ENCODE measurements around the gene TAF15. TPM values are rescaled to one million over a fixed set of nuclear protein-coding genes. Genes with fewer than 3 reads are reported as not detected.

The TAF15 gene
- total RNA-seq, 4 donors from 2014 or later: 51.1 to 119 (median 90.1) TPM

DNA sequence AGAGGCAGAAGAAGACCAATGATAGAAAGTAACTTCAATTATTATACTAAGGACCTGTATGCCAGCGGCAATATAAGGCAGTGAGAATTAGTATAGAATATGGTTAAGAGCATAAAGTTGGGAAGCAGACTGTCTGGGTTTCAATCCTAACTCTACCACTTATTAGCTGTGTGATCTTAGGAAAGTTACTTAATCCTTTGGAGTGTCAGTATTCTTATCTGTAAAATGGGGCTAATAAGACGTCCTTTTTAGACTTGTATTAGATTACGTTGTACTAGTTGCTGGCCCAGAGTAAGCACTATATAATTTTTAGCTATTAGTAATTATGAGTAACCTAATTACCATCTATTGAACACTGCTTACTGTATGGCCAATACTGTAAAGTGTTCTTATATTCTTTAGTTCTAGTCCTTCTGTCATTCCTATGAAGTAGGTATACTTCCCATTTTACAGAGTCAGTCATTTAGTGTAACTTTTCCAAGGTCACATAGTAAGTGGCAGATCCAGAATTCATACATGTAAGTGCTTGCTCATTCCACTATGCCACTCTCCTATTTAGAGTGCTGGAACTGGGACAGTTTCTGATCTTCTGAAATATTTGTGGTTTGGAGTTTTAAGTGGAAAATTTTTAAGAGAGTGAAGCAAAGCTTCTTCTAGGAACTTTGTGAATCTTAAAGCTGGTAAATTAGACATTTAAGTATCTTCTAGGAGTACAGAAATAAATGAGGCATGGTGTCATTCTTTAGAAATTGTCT is 36.9 kb downstream of the TAF15 start:
- Histone ChIP-seq H3K4me3 (no peak overlapping the region), H3K4me1 (no peaks in the 10 kb centered on the region), H3K9me3 (no peaks in the 10 kb centered on the region), H3K36me3 (peaks cover 0 to 84% (median 2%) of the 10 kb centered on the region in 3 donors), H3K27ac (no peak overlapping the region), H3K27me3 (no peaks in the 10 kb centered on the region)
- TF ChIP-seq, protein P1, sequence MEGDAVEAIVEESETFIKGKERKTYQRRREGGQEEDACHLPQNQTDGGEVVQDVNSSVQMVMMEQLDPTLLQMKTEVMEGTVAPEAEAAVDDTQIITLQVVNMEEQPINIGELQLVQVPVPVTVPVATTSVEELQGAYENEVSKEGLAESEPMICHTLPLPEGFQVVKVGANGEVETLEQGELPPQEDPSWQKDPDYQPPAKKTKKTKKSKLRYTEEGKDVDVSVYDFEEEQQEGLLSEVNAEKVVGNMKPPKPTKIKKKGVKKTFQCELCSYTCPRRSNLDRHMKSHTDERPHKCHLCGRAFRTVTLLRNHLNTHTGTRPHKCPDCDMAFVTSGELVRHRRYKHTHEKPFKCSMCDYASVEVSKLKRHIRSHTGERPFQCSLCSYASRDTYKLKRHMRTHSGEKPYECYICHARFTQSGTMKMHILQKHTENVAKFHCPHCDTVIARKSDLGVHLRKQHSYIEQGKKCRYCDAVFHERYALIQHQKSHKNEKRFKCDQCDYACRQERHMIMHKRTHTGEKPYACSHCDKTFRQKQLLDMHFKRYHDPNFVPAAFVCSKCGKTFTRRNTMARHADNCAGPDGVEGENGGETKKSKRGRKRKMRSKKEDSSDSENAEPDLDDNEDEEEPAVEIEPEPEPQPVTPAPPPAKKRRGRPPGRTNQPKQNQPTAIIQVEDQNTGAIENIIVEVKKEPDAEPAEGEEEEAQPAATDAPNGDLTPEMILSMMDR (IDR thresholded peaks at IDR 0.05): no peak
- DNase-seq: no peak

DNA sequence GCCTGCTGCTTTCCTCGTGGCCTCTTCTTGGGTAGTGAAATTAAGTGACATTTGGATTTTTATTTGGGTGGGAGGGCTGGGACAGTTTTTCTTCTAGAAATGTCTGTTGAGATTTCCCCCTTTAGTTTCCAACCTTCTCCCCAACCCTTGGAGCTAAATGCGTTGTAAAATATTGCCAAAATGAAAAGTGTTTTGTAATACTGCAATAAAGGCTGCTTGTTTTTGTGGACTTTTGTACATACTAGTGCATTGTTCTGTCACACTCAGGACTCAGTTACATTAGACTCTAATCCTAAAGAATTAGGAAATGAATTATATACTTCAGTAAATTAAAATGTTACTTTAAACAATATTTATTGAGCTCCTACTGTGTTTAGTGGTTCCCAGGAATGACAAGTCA is 37.7 kb downstream of the TAF15 start:
- Histone ChIP-seq H3K27me3 (no peaks in the 10 kb centered on the region), H3K4me1 (no peaks in the 10 kb centered on the region), H3K4me3 (no peak overlapping the region), H3K9me3 (no peaks in the 10 kb centered on the region), H3K36me3 (peaks cover 0 to 78% (median 1%) of the 10 kb centered on the region in 3 donors), H3K27ac (no peak overlapping the region)
- DNase-seq: no peak
- TF ChIP-seq, protein P1 (IDR thresholded peaks at IDR 0.05): no peak
- no peak for TF ChIP-seq POLR2A (IDR thresholded peaks at IDR 0.05)

DNA sequence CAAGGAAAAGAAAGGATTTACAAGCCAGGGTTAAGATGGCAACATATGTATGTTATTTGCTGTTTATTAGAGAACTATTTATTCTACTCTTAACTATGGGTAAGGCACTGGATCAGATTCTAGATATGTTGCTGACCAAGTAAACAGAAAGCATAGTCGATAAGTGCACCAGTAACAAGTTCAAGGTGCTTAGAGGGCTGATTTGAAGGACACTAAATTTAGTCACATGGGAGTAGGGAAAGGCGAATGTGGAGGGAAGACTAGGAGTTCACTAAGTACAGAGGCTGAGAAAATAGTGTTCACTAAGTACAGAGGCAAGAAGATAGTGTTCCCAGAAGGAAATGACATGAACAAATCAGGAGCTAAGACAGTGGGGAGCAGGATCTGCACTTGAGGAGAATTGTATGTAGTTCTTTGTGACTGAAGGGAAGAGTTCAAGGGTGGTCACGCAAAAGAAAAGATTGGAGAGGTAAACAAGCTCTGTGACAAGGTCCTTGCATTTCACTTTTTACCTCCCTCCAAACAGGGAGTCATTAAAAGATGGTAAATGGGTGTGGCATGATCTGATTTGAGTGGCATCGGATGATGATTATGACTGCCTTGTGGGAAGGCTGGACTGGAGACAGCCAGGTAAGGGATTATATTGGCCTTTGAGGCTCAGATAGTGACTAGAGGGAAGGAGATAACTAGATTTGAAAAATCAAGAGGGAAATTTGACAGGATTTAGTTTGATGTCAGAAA is 38.5 kb downstream of the TAF15 start:
- no peaks in the 10 kb centered on the region for H3K9me3 ChIP-seq
- TF ChIP-seq, protein P1 (IDR thresholded peaks at IDR 0.05): no peak
- no peak for TF ChIP-seq POLR2A (IDR thresholded peaks at IDR 0.05)
- no peaks in the 10 kb centered on the region for H3K4me1 ChIP-seq
- H3K27me3 ChIP-seq: no peaks in the 10 kb centered on the region
- H3K4me3 ChIP-seq: no peak overlapping the region
- H3K36me3 ChIP-seq: peaks cover 0 to 78% (median 0%) of the 10 kb centered on the region in 3 donors
- no peak for DNase-seq
- H3K27ac ChIP-seq: no peak overlapping the region

DNA sequence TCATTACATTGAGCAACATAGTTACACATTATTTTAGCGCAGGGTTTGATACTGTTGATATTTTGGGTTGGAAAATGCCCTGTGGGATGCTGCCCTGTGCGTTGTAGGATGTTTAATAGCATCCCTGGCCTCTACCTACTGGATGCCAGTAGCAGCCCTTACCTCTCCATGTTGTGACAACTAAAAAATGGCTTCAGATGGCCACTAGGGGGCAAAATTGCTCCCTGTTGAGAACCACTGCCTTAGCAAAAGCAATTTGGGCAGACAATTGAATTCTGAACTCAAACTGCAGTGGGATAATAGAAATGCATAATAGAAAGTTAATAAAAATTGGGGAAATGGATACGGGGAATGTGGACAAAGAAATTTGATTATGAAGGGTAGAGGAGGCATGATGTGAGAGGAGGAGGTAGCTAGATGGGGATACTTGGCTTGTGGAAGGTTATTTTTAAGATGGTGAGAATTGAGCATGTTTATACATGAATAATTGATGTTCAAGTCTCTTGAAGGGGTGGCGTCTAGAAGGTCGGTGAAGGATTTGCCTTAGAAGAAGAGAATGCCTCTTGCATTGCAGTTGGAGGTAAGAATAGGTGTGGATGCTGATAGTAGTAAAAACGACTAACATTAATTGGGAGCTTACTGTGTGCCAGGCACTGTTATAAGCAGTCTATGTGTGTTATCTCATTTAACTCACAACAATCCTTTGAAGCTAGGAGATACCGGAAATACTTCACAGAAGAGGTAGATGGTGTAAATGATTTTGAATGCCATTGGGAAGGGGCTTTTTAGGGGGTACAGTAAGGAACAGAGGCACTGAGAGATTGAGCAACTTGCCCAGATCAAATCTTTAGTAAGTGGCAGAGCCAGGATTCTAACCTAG is 40.4 kb downstream of the TAF15 start:
- Histone ChIP-seq H3K27ac (no peak overlapping the region), H3K9me3 (no peaks in the 10 kb centered on the region), H3K4me3 (no peak overlapping the region), H3K27me3 (no peaks in the 10 kb centered on the region), H3K36me3 (peaks cover 0 to 59% (median 0%) of the 10 kb centered on the region in 3 donors), H3K4me1 (no peaks in the 10 kb centered on the region)
- no peak for TF ChIP-seq POLR2A (IDR thresholded peaks at IDR 0.05)
- TF ChIP-seq, protein P1 (IDR thresholded peaks at IDR 0.05): peak; percentile 26 to 79 (median 76)
- DNase-seq: peak in 2 of 3 donors; percentile 32 to 74

DNA sequence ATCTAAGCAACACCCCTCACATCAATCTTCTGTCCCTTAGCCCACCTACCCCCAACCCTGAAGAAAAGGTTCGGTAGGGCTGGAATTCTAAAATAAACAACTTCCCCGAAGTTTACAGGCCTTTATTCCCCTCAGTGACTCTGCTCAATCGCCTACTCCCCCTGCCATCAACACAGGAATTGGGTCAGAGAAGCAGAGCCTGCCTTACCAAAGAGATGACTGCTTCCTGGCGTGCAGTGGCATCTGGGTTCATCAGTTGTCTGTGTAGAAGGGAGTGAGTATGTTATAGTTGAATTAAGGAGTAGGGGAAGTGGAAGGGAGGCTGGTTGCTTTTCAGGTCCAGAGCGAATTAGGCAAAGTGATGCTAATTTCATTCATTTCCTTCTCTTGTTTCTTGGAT is 46.7 kb downstream of the TAF15 start:
- no peaks in the 10 kb centered on the region for H3K27me3 ChIP-seq
- H3K36me3 ChIP-seq: peaks cover 0 to 9% (median 0%) of the 10 kb centered on the region in 3 donors
- H3K4me3 ChIP-seq: no peak overlapping the region
- H3K4me1 ChIP-seq: no peaks in the 10 kb centered on the region
- DNase-seq: no peak
- no peaks in the 10 kb centered on the region for H3K9me3 ChIP-seq
- H3K27ac ChIP-seq: no peak overlapping the region
- no peak for TF ChIP-seq POLR2A (IDR thresholded peaks at IDR 0.05)
- TF ChIP-seq, protein P1 (IDR thresholded peaks at IDR 0.05): no peak

Data from Peyer's patch (tissue), 4 donors.